SIG-M5 (cell line): ENCODE data around the gene TSHZ2.
"Not testable (repeated sequence)": the region's sequence is repeated elsewhere in the genome, so short reads cannot be mapped to it uniquely, and the experiment has no call there.

Experiments used
- DNase-seq: peaks from one replicate; lab custom pipeline; 2025; lab: John Stamatoyannopoulos, UW

The TSHZ2 gene

DNA sequence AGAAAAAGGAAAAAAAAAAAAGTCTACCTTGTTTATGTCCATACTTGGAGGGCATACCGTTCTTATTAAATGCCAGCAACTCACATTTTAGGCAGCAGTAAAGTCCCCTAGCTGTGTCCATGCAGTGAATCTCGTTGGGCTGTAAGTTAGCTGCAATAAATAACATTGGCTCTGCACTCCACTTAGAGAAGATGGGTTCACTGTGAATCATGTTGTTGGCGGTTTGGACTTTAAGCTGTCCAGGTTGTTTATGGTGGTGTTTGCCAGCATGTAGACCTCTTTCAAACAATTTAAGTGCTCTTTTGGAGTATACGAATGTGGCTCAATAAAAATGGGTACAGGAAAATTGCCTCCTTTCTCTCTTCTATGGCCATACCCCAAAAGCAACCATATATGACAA lies 494.1 kb downstream of the TSHZ2 start:
- DNase-seq, result no peak

DNA sequence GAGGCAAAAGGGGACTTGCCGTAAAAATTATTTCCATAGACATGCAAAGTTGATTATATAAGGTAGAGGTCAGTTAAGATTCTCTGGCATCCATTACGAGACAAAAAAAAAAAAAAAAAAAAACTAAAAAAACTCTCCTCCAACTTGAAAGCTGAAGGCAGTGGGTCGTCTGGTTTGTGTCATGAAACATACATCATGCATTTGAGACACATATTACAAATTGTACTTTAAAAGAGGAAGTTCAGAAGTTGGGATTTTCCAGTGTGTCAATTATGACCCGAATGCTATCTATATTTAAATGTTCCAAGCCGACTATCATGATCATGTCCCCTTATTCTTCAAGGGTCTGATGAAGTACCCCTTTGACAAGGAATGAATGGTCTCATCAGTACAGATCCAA lies 496.4 kb downstream of the TSHZ2 start:
- DNase-seq, result no peak

GRCh38 chr20:53472859-53473258 lies 500.7 kb downstream of the TSHZ2 start:
- DNase-seq, result not testable (repeated sequence)

GRCh38 chr20:53480913-53481312 lies 508.8 kb downstream of the TSHZ2 start:
- no peak for DNase-seq

- no peak for DNase-seq
These were observed 515.5 kb downstream of the TSHZ2 start for GRCh38 chr20:53487461-53488200.

GRCh38 chr20:53488775-53489272 lies 516.7 kb downstream of the TSHZ2 start:
- DNase-seq, result no peak

- no peak for DNase-seq
These were observed 517.4 kb downstream of the TSHZ2 start for GRCh38 chr20:53489528-53489927.

DNA sequence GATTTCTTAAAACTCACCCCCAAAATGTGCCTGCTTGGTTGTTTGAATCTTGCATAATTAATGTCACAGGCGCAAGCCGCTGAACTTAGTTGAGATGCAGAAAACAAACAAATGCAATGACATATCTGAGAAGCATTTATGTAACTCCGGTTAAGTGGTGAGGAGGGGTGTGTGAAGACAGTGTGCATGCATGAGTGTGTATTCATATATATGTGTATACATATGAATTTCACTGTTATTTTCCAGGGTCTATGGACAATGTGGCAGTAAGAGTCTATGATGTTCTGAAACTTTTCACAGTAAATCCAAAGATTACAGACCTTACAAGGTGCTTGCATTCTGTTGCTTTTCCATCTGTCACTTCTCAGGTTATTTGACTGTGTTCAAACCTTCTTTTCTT lies 518.5 kb downstream of the TSHZ2 start:
- DNase-seq, result no peak

DNA sequence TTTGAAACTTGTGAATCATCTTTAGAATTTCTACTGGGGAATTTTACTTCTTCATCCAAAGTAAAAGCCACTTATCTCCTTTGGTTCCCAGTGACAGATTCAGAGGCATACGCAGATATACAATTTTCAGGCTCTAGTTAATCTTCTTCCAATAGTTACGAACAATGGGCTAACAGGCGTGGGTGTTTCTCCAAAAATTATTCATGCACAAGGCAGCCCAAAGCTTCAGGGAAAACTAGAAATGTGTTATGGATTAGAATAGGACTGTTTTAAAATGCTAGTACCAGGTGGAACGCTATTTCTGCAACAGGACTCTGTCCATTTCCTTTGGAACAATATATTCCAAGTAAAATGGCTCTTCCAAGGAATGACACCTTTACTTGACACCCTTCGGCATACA lies 519.3 kb downstream of the TSHZ2 start:
- no peak for DNase-seq

DNA sequence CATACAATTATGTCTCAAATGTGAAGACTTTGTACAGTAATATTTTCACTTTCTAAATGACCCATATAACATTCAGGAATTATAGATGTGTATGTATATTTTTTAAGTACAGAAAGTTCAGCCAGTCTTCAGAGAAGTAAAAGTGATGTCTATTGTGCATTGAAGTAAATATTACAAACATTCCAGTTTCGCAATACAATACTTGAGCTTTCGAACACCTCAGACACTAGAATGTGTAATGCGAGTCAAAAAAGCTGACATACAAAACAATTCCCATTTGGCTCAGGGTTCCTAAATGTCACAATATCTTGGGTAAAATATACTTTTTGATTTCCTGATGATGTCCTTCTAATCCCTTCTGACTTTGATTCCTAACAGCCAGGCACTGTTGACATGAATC lies 520.1 kb downstream of the TSHZ2 start:
- DNase-seq, result no peak

DNA sequence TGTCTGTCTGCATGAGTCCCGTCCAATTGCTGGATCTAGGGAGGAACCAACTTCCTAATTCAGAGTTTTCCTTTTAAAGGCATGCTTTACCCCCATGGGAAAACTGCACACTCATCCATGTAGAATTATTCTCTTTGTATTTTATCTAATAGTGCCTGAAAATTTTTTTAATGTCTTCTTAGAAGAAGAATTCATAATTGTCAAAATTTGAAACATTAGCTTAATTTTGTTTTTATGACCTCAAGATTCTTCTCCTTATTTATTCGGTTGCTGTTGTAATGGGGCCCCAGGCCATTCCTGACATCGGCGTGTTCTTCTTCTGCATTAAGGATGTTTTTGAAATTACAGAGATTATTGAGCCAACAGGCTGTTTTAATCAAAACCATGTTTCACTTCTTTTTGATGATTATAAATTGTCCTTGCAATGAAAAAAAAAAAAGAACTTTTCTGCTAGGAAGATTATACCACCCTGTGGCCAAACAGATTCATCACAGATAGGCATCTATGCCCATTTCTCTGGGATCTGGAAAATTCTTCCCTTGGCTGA lies 521.2 kb downstream of the TSHZ2 start:
- DNase-seq, result no peak

DNA sequence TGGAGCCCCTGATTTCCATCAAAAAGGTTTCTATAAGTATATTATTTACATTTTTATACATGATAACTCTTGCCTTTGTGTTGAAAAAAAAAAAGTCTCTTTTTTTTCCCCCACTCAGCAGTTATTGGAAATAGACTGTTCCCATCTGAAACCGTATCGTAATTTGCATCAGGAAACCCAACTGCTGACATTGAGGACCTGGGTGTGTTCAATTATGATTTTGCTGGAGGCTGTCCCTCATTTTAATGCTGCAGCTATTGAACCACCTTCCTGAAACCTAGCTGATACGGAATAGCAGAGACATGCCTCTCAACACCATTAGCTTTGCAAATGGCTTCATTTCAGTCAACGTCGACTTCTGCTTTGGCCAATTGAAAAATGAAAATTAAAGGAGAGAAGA lies 522.6 kb downstream of the TSHZ2 start:
- no peak for DNase-seq

- DNase-seq, result no peak
These were observed 523.4 kb downstream of the TSHZ2 start for GRCh38 chr20:53495398-53496092.

DNA sequence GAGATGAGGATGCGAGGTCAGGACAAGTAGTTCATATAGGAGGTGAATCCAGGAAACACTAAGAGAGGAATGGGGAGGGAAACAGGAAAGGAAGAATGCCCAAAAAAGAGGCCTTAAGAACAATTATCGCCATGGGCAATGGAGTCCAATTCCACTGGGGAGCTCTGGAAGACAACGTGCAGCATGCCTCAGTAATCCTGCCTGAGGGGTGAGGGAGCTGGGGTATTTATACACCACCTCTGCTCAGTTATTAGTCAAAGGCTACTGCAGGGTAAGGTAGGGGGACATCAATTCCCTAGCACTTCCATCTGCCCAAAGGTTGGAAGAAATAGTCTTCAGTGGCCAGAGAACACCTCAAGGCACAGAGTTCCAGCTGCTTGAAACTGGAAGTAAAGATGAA lies 525.1 kb downstream of the TSHZ2 start:
- DNase-seq, result no peak

DNA sequence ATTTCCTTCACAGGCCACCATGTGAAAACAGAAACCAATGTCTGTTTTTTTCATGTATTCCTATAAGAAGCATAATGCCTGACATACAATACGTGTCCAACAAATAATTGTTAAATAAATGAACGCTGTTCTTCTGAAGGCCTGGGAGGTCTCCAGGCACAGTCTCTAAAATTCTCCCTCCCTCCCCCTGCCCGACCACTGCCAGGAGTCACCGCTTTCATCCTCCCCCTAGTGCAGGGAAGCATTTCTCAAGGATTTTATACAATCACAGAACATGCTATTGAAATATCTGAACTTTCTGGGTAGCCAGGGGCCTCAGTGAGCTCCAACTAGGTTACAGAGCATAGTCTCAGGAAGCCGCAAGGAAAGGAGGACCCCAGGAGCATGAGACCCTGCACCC lies 526.2 kb downstream of the TSHZ2 start:
- DNase-seq, result no peak

- DNase-seq, result no peak
These were observed 528.5 kb downstream of the TSHZ2 start for GRCh38 chr20:53500651-53501050.

DNA sequence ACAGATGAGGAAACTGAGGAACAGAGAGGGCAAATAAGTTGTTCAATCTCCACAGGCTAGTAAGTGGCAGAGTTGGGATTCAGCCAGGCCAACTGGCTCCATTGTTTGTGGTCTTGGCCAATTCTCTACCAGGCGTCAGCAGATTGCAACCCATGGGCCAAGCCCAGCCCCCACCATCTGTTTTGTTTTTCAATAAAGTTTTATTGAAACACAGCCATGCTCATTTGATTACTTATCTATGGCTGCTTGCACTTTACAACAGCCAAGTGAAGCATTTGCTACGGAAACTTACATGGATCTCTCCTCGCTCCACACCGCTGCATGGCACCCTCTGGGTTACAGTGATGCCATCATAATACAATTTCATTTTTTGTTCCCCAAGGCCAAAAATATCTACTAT lies 530.7 kb downstream of the TSHZ2 start:
- no peak for DNase-seq

DNA sequence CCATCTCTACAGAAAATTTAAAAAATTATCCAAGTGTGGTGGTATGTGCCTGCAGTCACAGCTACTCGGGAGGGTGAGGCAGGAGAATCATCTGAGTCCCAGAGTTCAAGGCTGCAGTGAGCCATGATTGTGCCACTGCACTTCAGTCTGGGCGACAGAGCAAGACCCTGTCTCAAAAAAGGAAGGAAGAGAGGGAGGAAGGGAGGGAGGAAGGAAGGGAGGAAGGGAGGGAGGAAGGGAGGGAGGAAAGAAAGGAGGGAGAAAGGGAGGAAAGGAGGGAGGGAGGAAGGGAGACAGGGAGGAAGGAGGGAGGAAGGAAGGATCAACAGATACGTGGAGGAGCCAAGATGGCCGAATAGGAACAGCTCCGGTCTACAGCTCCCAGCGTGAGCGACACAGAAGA lies 531.4 kb downstream of the TSHZ2 start:
- DNase-seq, result no peak

DNA sequence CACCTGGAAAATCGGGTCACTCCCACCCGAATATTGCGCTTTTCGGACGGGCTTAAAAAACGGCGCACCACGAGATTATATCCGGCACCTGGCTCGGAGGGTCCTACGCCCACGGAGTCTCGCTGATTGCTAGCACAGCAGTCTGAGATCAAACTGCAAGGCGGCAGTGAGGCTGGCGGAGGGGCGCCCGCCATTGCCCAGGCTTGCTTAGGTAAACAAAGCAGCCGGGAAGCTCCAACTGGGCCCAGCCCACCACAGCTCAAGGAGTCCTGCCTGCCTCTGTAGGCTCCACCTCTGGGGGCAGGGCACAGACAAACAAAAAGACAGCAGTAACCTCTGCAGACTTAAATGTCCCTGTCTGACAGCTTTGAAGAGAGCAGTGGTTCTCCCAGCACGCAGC lies 531.9 kb downstream of the TSHZ2 start:
- not testable (repeated sequence) for DNase-seq

- no peak for DNase-seq
These were observed 538.1 kb downstream of the TSHZ2 start for GRCh38 chr20:53510262-53510661.

DNA sequence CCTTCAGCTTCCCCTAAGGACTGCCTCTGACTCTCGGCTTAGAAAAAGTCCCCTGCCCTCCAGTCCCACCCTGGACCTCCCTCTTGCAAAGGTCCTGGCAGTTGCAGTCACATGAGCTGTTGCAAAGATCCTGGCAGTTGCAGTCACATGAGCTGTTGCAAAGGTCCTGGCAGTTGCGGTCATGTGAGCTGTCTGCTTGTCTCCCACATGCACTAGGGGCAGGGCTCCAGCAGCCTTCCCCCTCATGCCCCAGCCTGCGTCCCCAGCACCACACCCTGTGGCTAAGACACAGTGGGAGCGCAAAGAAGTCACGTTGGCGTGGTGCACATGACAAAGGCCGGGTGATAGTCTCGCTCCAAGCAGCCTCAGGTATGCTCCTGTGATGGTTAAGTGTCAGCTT lies 538.5 kb downstream of the TSHZ2 start:
- DNase-seq, result no peak

GRCh38 chr20:53512076-53512475 lies 539.9 kb downstream of the TSHZ2 start:
- no peak for DNase-seq

- DNase-seq, result no peak
These were observed 541.0 kb downstream of the TSHZ2 start for GRCh38 chr20:53513168-53513488.
